ENCODE results near the gene BLMH.
"Not testable (repeated sequence)": the region's sequence is repeated elsewhere in the genome, so short reads cannot be mapped to it uniquely, and the experiment has no call there.

The BLMH gene

GRCh38 chr17:30248786-30249185 lies 43.0 kb downstream of the BLMH start:
- no peak for DNase-seq (ENCODE audit: low read depth)

- DNase-seq (ENCODE audit: low read depth) = no peak
Observed at GRCh38 chr17:30246460-30246859, 45.3 kb downstream of the BLMH start.

- no peak for DNase-seq (ENCODE audit: low read depth)
Observed at GRCh38 chr17:30244853-30245385, 46.8 kb downstream of the BLMH start.

DNA sequence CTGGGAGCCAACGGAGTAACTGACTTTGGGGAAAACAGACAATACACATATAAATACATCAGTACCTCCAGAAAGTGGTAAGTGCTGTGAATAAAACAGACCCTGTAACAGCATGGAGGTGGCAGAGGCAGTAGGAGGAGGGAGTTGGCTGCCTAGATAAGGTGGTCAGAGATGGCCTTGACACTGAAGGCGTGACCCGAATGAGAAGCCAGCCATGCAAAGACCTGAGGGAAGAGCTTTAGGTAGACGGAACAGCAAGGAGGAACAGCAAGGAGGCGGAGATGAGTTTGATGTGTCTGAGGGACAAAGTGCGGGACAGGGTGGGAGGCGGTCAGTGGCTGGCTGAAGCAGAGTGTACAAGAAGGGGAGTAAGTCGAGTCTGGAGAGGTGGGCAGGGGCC lies 48.2 kb downstream of the BLMH start:
- no peak for DNase-seq (ENCODE audit: low read depth)

GRCh38 chr17:30243002-30243401 lies 48.7 kb downstream of the BLMH start:
- DNase-seq (ENCODE audit: low read depth) = no peak

DNA sequence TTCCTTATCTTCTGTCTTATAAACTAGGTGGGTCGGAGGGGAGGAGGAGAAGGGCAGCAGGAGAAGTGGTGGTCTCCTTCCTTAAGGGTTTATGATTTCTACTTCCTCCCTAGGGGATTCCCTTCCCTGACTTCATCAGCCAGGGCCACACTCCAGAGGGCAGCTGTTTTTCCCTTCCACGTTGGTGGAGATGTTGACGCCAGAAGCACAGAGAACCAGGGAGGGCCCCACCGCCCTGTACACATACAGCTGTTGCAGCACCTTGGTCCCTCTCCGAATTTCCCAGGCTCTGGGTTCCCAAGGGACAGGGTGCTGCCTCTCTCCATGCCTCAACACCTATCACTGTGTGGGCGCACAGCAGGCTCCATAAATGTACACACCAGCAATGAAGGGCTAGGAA lies 50.7 kb downstream of the BLMH start:
- DNase-seq (ENCODE audit: low read depth) = no peak

DNA sequence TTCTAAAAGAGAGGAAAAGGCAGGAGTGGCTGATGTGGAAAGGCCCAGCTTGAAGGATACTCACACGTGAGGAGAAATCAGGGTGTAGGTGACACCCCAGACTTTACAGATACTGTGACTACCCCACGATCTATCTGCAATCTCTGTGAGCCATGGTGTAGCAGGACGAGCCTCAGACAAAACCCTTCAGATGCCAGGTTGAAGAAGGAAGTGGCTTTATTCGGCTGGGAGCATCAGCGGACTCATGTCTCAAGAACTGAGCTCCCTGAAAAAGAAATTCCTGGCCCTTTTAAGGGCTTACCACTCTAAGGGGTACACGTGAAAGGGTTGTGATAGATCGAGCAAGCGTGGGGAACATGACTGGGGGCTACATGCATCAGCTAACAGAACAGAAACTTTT lies 51.6 kb downstream of the BLMH start:
- DNase-seq (ENCODE audit: low read depth) = no peak

- DNase-seq (ENCODE audit: low read depth) = no peak
Observed at GRCh38 chr17:30239089-30239462, 52.7 kb downstream of the BLMH start.

GRCh38 chr17:30238387-30239088 lies 53.2 kb downstream of the BLMH start:
- no peak for DNase-seq (ENCODE audit: low read depth)

- DNase-seq (ENCODE audit: low read depth) = no peak
Observed at GRCh38 chr17:30238003-30238344, 53.8 kb downstream of the BLMH start.

- no peak for DNase-seq (ENCODE audit: low read depth)
Observed at GRCh38 chr17:30237296-30238002, 54.3 kb downstream of the BLMH start.

DNA sequence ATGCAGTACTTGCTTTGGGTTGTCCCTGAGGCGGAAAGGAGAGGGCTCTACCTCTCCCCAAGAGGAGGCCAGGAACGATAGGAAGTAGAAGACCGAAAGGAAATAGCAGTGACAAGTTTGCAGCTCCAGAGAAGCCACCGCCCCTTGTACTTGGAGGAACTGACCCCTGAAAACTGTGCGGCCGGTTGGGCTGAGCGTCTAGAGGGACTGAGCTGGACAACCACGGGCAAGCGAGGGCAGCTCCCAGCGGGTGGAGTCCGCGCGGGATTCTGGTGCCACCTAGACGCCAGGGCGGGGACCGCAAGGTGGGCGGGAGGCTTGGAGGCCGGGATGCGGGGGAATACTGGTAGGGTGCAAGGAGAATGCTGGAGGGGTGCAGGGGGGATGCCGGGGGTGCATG lies 55.0 kb downstream of the BLMH start:
- no peak for DNase-seq (ENCODE audit: low read depth)

DNA sequence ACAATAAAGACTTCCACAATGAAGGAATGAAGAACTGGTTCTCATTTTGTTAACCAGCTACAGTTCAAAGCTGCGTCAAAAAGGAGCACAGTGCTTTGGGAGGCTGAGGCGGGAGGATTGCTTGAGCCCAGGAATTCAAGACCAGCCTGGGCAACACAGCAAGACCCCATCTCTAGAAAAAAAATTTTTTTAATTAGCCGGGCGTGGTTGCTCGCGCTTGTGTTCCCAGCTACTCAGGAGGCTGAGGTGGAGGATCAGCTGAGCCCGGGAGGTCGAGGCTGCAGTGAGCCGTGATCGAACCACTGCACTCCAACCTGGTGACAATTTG lies 55.5 kb downstream of the BLMH start:
- DNase-seq (ENCODE audit: low read depth) = no peak

DNA sequence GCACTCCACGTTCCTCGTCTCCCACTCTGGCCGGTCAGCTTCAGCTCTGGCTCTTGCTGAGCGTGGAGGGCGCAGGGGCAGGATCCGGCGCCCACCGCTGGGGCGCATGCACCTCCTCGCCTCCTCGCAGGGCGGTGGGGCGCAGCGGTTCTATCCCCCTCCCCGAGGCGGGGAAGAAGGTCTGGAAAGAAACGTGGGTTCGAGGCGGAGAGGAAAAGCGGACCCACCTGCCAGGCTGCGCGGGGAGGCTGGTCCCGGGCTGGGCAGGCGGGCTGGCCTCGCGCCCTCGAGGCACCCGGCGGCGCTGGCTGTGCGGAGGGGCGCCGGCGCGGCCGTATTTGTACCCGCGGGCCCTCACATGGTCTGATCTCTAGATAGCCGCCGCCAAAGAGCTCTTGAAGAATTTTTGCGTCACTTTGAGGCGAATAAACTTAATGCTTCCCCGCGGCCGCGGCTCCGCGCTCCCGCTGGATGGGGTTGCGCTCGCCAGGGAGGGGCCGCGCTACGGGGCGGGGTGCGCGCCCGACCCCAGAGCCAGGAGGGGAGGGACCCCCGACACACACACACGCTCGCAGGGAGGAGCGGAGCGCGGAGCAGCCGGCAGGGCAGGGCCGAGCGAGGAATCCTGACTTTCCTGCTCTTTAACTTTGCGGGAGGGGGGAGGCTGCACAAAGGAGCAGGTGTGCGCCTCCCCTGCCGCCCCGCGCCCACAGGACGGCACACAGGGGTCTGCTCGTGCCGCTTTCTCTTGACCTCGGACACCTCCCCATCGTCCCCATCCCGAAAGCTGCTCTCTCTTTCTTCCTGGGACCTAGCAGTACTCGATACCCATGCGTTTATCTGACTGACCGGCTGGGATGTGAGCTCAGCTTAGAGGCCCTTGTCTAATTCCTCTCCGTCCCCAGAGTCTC lies 56.1 kb downstream of the BLMH start, which contains the start of gene SLC6A4:
Gene SLC6A4 (minus strand): TSS at position 312 of the 911 bp plus-strand sequence. CDS start 13,739 bp downstream, outside the sequence.
- DNase-seq (ENCODE audit: low read depth) = no peak

DNA sequence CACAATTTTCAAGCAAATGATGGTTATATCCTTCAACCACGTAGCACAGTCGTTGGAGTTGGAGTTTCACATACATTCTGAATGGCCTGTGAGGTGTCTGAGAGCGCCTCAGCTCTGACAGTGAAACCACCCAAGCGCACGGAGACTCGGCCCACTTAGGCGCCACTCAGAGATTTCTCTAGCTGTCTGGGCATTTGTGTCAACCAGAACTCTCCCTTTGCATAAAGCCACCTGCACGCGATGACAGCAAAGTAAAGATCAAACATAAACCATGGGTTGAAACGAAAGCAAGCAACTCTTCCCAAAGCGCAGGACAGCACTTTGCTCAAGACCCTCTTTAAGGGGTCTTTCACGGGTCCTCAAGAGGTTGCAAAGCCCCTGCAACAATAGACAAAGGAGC lies 56.8 kb downstream of the BLMH start:
- DNase-seq (ENCODE audit: low read depth) = no peak

GRCh38 chr17:30234296-30234695 lies 57.4 kb downstream of the BLMH start:
- no peak for DNase-seq (ENCODE audit: low read depth)

DNA sequence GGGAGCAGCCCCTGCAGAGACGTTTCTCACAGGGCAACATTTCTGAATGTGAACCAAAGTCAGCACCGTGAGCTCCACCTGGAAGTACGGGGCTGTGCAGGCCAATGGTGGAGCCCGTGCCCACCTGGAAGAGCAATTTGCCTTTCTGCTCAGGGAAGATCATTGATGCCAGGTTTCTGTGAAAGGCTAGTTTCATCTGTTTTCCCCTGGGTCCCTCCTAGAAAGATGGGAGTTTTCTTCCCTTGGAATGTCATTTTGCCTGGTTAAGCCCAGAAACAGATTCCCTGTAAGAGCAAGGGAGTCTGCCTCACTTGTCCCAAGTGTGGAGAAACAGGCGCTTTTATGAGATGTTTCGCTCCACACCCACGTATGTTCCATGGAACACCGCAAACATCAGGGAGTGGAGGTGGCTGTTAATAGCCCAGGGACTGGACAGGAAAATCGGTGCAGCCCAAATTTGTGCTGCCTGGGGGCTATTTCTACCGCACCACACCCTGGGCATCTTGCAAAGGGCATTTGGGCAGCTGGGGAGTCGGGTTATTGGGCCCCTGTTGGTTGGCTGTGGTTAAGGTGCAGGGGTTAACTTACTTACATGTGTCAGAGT lies 58.8 kb downstream of the BLMH start:
- DNase-seq (ENCODE audit: low read depth) = no peak

DNA sequence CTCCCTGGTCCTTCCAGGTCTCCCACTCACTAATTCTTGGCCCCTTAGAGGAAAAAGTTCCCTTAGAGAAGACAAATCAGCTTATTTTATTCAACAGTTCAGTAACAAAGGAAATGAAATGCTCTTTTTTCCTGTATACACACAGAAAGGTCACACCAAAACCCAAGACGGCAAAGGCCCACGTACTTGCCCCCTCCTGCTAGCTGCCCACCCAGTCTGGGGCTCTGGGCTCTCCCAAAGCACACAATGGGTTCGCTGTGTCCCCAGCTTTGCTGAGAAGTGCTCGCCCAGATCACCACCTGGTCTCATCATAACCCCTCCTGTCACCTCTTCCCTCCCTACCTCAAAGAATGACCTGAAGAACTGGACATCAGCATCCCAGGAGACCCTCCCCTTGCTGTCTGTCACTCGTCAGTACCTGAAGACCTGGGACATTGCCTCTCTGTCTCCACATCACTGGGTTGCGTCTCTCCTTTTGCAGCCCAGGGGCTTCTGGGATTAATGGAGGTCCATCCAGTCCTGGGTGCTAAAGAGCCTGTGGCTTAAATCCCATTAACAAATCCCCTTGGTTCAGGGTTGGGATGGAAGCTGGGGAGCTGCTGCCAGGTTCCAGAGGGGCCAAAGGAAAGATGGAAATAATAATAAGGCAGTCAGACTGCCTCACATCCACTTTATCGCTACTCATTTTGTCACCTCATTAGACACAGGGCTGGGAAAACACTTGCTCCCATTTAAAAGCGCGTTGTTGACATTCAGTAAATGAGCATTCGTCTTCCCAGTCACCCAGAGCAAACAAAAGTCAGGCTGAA lies 59.5 kb downstream of the BLMH start:
- no peak for DNase-seq (ENCODE audit: low read depth)

GRCh38 chr17:30230596-30231125 lies 61.1 kb downstream of the BLMH start:
- no peak for DNase-seq (ENCODE audit: low read depth)

DNA sequence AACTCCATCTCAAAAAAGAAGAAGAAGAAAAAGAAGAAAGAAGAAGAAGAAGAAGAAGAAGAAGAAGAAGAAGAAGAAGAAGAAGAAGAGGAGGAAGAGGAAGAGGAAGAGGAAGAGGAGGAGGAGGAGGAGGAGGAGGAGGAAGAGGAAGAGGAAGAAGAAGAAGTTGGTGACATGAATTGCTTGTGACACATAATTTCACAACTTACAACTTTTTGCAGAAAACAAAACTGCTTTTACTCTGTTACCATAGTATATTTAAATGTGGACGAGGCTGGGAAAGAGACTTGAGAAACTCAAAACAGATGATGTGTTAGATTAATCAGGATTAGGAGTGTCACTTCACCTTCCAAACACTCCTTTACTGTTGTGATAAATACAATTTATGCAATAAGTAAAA lies 61.7 kb downstream of the BLMH start:
- not testable (repeated sequence) for DNase-seq (ENCODE audit: low read depth)

DNA sequence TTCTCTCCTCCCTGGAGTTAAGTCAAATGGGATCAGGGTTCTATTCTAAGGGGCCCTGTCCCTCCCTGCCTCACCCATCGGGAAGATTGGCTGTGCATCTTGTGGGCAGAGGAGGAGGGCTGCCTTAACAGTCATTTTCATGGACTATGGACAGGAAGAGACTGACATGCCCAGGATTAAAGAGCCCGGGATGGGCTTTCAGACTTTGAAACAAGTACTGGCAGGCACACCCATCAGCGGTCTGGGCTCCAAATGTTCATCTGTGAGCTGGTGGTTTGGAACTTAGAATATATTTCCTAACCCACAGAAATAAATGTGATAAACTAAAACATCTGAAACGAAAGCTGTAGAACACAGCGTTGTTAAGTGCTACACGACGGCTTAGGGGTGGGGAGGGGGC lies 62.7 kb downstream of the BLMH start:
- DNase-seq (ENCODE audit: low read depth) = no peak
